HG03432 (cell line): ENCODE results near the gene RABGAP1.
A peak's percentile ranks its signal among the peaks of the same experiment; 100 is the strongest.

Source experiments
- ATAC-seq: cut with Tn5 transposase; IDR thresholded peaks from one replicate; pipeline ENCODE4 v1.9.1; 2021; ENCODE audit warnings: mild to moderate bottlenecking, moderate library complexity; ENCODE audit not compliant: unreplicated experiment

RABGAP1 gene

DNA sequence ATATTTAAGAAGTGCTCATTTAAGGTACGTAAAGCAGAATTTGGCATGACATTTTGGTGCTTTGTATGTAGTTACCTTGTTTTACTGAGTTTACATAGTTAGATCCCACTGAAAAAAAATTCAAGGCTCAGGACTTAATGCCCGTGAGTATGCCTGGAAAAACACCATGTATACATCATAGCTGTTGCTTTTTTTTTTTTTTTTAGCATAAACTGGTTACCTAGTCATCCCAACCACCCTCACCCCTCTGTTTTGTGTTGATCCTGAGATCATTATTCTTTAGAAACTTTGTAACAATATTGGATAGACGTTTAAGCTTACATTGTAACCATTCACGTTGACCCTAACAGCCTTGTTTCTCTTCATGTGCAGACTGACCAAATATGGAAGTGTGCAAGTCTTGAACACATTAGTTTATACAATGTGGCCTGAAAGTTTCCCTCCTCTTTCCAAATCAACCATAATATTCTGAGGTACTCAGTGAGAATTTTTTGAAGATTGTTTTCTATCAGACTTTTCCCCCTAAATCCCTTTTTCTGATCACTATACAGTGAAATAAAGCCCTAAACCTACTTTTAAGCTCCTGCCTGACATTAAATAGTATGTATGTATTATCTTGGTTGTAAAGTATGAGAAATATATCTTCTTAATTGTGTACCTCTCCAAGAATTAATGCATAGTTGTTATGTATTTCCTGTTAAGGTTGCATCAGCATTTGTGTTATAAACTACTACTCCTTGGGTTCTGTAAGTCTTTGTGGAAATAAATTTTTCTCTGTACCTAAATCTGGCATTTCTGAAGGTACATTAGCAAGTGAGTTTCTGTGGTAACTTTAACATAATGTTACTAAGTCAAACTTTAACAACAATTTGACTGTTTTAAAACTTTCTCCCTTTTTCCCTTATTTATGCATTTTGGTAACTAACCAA is 4.4 kb downstream of the RABGAP1 start:
- no peak for ATAC-seq

- ATAC-seq = no peak
Measured at GRCh38 chr9:122946461-122947005, 5.7 kb downstream of the RABGAP1 start.

DNA sequence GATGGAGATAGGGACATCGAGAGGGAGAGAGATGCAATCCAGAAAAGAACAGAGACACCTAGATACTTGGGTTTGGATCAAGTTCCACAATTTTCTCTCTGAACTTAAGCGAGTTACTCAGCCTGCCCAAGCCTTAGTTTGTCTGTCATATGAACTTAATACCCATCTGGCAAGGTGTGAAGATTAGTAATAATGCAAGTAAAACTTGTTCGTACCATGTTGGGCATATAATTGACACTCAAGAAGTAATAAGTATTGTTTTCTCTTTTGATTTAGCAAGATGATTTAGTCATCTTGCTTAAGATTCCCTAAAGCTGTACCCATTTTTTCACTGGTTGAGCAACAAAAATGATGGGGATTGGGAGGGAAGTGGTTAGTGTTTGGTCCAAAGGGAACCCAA is 7.5 kb downstream of the RABGAP1 start:
- no peak for ATAC-seq

- no peak for ATAC-seq
Measured at GRCh38 chr9:122949696-122950095, 8.9 kb downstream of the RABGAP1 start.

- no peak for ATAC-seq
Measured at GRCh38 chr9:122950263-122950662, 9.4 kb downstream of the RABGAP1 start.

DNA sequence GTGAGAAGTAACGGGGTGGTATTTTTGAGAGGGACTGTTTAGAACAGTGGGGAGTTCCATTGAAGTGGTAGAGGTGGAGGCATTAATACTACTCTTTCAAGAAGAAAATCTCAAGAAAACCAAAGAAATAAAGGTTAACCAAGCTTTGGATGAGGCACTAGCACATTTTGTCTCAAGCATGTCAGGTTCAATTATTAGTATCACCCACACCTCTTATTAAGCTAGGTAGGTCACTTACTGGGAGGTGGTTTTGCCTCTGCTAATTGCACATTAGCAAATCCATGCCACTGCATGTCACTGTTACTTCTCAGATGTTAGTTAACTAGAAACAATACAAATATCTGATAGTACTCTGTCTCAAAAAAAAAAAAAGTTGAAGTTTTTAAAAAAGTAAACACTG is 10.2 kb downstream of the RABGAP1 start:
- ATAC-seq = no peak

DNA sequence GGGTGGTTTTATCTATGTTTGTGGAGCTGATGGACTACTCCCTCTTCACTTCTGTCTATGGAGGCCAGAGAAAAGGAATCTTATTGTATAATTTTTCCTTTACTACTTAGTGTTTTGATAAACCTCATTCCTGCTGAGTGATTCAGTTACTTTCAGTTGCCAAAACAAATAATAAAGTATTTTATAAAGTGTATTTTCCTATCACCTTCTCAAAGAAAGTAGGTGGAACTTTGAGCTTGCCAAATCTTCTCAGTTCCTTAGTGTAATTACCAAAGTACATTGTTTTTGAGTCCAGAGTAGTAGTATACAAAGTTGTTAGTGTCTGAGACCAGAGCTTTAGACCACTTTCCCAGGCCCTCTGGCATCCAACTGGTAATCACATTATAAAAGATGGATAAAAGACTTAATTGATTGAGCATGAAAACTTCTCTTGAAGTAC is 13.5 kb downstream of the RABGAP1 start:
- ATAC-seq = no peak

DNA sequence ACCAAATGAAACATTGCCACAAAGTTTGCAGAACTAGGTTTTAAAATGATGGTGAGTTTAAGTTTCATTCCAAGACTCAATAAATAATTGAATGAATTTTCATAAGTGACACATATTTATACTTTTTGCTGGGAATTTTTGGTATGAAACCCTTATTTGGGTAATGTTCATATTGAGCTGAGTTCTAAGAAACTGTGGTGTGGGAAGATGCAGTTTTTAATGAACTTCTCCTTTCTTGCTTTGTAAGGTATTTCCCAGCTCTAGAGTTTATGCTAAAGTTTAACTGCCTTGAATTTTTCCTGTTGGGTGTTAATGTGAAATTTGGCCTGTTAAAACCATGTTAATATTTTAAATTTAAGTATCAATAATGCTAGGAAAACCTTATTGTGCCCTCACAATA is 15.1 kb downstream of the RABGAP1 start:
- no peak for ATAC-seq

- no peak for ATAC-seq
Measured at GRCh38 chr9:122961139-122961538, 20.3 kb downstream of the RABGAP1 start.

- ATAC-seq = no peak
Measured at GRCh38 chr9:122975196-122975595, 34.4 kb downstream of the RABGAP1 start.

DNA sequence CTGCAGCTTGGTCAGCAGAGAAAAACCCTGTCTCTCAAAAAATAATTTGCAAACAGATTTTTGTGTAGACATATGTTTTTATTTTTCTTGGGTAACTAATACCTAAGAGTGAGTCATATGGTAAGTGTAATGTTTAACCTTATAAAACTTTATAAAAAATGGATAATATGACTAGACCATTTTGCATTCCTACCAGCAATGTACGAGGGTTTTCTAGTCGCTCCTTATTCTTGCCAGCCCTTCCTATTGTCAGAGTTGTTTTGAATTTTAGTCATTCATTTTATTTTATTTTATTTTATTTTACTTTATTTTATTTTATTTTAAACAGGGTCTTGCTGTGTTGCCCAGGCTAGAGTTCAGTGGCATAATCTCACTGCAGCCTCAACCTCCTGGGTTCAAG is 37.8 kb downstream of the RABGAP1 start:
- ATAC-seq = no peak

- ATAC-seq = no peak
Measured at GRCh38 chr9:122986010-122986409, 45.2 kb downstream of the RABGAP1 start.

- no peak for ATAC-seq
Measured at GRCh38 chr9:122988141-122988540, 47.3 kb downstream of the RABGAP1 start.

DNA sequence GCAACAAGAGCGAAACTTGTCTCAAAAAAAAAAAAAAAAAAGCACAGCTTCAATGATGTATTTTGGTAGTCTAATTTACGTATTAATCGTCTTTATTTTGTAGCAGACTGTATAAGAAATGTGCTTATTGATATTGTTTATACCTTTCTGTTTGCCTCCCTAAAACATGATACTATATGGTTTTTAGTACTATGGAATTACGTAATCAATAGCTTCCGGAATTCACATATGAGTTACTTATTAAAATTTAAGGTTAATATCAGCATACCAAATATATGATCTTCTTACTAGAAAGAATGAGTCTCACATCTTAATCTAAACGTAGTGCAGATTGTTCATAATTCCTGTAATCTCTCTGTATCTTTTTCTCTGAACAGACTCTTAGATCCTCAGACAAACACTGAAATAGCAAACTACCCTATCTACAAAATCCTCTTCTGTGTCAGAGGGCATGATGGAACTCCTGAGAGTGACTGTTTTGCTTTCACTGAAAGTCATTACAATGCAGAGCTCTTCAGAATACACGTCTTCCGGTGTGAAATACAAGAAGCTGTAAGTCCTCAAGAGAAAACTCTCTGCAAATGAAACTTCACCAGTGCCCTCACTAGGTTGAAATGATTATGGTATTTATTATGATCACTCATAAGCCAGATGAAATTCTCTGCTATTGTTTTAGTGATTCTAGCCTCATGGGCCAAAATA is 48.3 kb downstream of the RABGAP1 start:
- peak; percentile 87 for ATAC-seq

- ATAC-seq = peak; percentile 58
Measured at GRCh38 chr9:122991370-122991830, 50.6 kb downstream of the RABGAP1 start.

DNA sequence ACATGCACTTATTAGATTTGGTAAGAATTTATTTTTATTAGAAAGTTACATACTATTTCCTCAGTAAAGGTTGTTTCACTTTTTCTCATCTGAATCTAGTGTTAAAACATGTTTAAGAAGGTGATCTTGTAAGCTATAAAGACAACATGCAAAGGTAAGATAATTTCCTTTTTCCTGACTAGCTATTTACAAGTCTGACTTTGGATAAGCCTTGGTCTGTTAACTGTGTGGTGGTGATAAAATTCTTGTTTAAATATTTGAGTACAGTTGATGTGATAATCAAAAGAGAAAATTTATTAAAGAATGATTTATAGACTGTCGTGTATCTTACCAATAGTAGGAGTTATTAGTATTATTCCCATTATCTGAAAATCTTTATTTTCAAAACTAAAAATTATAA is 55.8 kb downstream of the RABGAP1 start:
- ATAC-seq = no peak

- no peak for ATAC-seq
Measured at GRCh38 chr9:122998448-122998847, 57.6 kb downstream of the RABGAP1 start.

DNA sequence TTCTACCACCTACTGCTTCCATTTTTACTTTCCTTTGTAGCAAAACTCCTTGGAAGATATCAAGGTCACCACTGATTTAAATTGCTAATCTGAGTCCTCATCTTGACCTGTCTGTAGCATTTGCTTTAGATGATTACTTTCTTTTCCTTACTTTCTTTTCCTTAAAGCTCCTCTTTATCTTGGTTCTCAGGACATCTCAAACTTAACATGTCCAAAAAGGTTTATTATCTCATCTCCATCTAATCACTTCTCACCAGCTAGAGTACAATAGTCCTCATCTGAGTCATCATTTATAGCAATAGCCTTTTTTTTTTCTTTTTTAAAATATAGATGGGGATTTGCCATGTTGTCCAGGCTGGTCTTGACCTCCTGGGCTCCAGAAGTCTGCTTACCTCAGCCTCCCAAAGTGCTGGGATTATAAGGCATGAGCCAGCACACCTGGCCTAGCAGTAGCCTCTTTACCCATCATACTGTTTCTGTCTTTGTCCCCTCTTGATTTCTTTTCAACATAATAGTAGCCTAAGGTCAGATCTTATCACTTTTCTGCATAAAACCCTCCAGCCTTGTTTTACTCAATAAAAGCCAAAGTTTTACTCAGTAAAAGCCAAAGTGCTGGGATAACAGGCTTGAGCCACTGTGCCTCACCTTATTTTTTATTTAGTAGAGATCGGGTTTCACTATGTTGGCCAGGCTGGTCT is 59.7 kb downstream of the RABGAP1 start:
- ATAC-seq = no peak

GRCh38 chr9:123002754-123003153 is 61.9 kb downstream of the RABGAP1 start:
- no peak for ATAC-seq

GRCh38 chr9:123003466-123003865 is 62.6 kb downstream of the RABGAP1 start:
- no peak for ATAC-seq

GRCh38 chr9:123005964-123006363 is 65.1 kb downstream of the RABGAP1 start:
- ATAC-seq = no peak
